WTC11 (cell line): Measurements from ENCODE around the gene COL19A1. TPM values are rescaled to one million over a fixed set of nuclear protein-coding genes. Genes with fewer than 3 reads are reported as not detected.
A peak's percentile ranks its signal among the peaks of the same experiment; 100 is the strongest.

ENCODE experiments used
- ATAC-seq: fragments of 200-7000 bp; cut with Tn5 transposase; 2 replicates; pipeline ENCODE4 v1.10.0; 2021; ENCODE audit warnings: mild to moderate bottlenecking, moderate library complexity
- CTCF ChIA-PET: fragments of 300-600 bp; sonication (Branson Sonifier 250); formaldehyde crosslinking; loops from one replicate; lab custom pipeline; 2021; ENCODE audit warnings: antibody characterized with exemption; lab: Charles Lee
- POLR2A ChIA-PET: fragments of 350-600 bp; sonication (Branson Sonifier 250); formaldehyde crosslinking; loops from one replicate; lab custom pipeline; 2021; ENCODE audit warnings: antibody characterized with exemption; lab: Charles Lee
- DNase-seq: peaks from one replicate; pipeline ENCODE4 v3.0.0; 2021; ENCODE audit warnings: low spot score
- H3K27ac Mint-ChIP-seq: 2 replicates; pipeline ENCODE4 v1.8.0; 2021; ENCODE audit warnings: mixed read lengths
- H3K27me3 Mint-ChIP-seq: 2 replicates; pipeline ENCODE4 v1.8.0; 2021; ENCODE audit warnings: low read depth, mild to moderate bottlenecking, moderate library complexity, mixed read lengths
- H3K36me3 Mint-ChIP-seq: 2 replicates; pipeline ENCODE4 v1.8.0; 2021; ENCODE audit warnings: mixed read lengths
- H3K4me1 Mint-ChIP-seq: 2 replicates; pipeline ENCODE4 v1.8.0; 2022; ENCODE audit warnings: mixed read lengths
- H3K4me3 Mint-ChIP-seq: 2 replicates; pipeline ENCODE4 v1.8.0; 2021; ENCODE audit warnings: mild to moderate bottlenecking, moderate library complexity, mixed read lengths
- H3K9me3 Mint-ChIP-seq: 2 replicates; pipeline ENCODE4 v1.8.0; 2021; ENCODE audit warnings: mixed read lengths
- ARID4B ChIP-seq: sonication (generic); formaldehyde crosslinking; IDR thresholded peaks from 2 replicates; pipeline ENCODE4 v1.8.0; 2023; ENCODE audit warnings: missing genetic modification reagents, mild to moderate bottlenecking, borderline replicate concordance
- ATF1 ChIP-seq: sonication (generic); formaldehyde crosslinking; IDR thresholded peaks from 2 replicates; pipeline ENCODE4 v1.8.1; 2023; ENCODE audit warnings: mild to moderate bottlenecking, moderate library complexity, missing genetic modification reagents
- ATF3 ChIP-seq: sonication (generic); formaldehyde crosslinking; conservative IDR thresholded peaks from 2 replicates; pipeline ENCODE4 v1.8.1; 2022; ENCODE audit warnings: mild to moderate bottlenecking, missing genetic modification reagents
- E2F1 ChIP-seq: sonication (generic); formaldehyde crosslinking; IDR thresholded peaks from 2 replicates; pipeline ENCODE4 v1.8.0; 2022; ENCODE audit warnings: mild to moderate bottlenecking, missing genetic modification reagents
- E2F5 ChIP-seq: sonication (generic); formaldehyde crosslinking; IDR thresholded peaks from 2 replicates; pipeline ENCODE4 v1.8.1; 2022; ENCODE audit warnings: mild to moderate bottlenecking, moderate library complexity, missing genetic modification reagents
- FOXK1 ChIP-seq: sonication (generic); formaldehyde crosslinking; IDR thresholded peaks from 2 replicates; pipeline ENCODE4 v1.8.0; 2022; ENCODE audit warnings: mild to moderate bottlenecking, moderate library complexity, missing genetic modification reagents
- GABPB1 ChIP-seq: sonication (generic); formaldehyde crosslinking; IDR thresholded peaks from 2 replicates; pipeline ENCODE4 v1.8.1; 2023; ENCODE audit warnings: mild to moderate bottlenecking, missing genetic modification reagents
- JAZF1 ChIP-seq: fragments of 250-450 bp; sonication (Bioruptor Pico); IDR thresholded peaks from 2 replicates; pipeline ENCODE4 v1.9.0; 2021; ENCODE audit warnings: moderate library complexity, mild to moderate bottlenecking, inconsistent platforms
- NFYB ChIP-seq: sonication (generic); formaldehyde crosslinking; conservative IDR thresholded peaks from 2 replicates; pipeline ENCODE4 v1.8.0; 2022; ENCODE audit warnings: low read depth, missing genetic modification reagents
- PREB ChIP-seq: sonication (generic); formaldehyde crosslinking; IDR thresholded peaks from 2 replicates; pipeline ENCODE4 v1.8.1; 2022; ENCODE audit warnings: mild to moderate bottlenecking, missing genetic modification reagents, moderate library complexity, borderline replicate concordance
- PRRX2 ChIP-seq: fragments of 250-450 bp; sonication (Bioruptor Pico); IDR thresholded peaks from 2 replicates; pipeline ENCODE4 v1.8.0; 2021; ENCODE audit warnings: mild to moderate bottlenecking
- STAT6 ChIP-seq: sonication (generic); formaldehyde crosslinking; conservative IDR thresholded peaks from 2 replicates; pipeline ENCODE4 v1.8.1; 2023; ENCODE audit warnings: mild to moderate bottlenecking, low read depth, missing genetic modification reagents, moderate library complexity
- ZBTB43 ChIP-seq: sonication (generic); formaldehyde crosslinking; IDR thresholded peaks from 2 replicates; pipeline ENCODE4 v1.8.1; 2023; ENCODE audit warnings: mild to moderate bottlenecking, missing genetic modification reagents
- ZNF317 ChIP-seq: sonication (generic); formaldehyde crosslinking; IDR thresholded peaks from 2 replicates; pipeline ENCODE4 v1.8.1; 2023; ENCODE audit warnings: low read depth, mild to moderate bottlenecking, moderate library complexity, missing genetic modification reagents, borderline replicate concordance
- ZNF512 ChIP-seq: sonication (generic); formaldehyde crosslinking; IDR thresholded peaks from 2 replicates; pipeline ENCODE4 v1.8.1; 2022; ENCODE audit warnings: missing genetic modification reagents, borderline replicate concordance
- total RNA-seq: library from RNA; stranded (reverse); gene quantifications from 3 replicates; pipeline ENCODE4 v1.2.3, GENCODE V29; 2021

Gene COL19A1
- total RNA-seq, 1 experiment from 2014 or later: not detected

GRCh38 chr6:69868252-69868804, 2.0 kb downstream of the COL19A1 start:
- ChIA-PET CTCF (interaction anchor here (1.9 kb wide), 1 partner anchor 71 kb away, joined by 7 read pairs; no protein-coding TSS in a partner anchor), POLR2A (no interaction called here)
- ATAC-seq (no peak), DNase-seq (no peak)
- Mint-ChIP-seq H3K27ac (no peak overlapping the region), H3K36me3 (no peaks in the 10 kb centered on the region), H3K4me3 (peak overlapping the region; percentile 87), H3K9me3 (no peaks in the 10 kb centered on the region), H3K4me1 (peaks cover 23% of the 10 kb centered on the region), H3K27me3 (peaks cover 60% of the 10 kb centered on the region)
- TF ChIP-seq NFYB (CRISPR knock-in tag) (no peak), GABPB1 (CRISPR knock-in tag) (no peak), ZNF317 (CRISPR knock-in tag) (no peak), E2F1 (CRISPR knock-in tag) (no peak), FOXK1 (CRISPR knock-in tag) (no peak), STAT6 (CRISPR knock-in tag) (no peak), ATF3 (CRISPR knock-in tag) (no peak), PREB (CRISPR knock-in tag) (no peak), ATF1 (no peak), JAZF1 (no peak), ZNF512 (CRISPR knock-in tag) (no peak), PRRX2 (CRISPR knock-in tag) (no peak), ARID4B (no peak), E2F5 (no peak), ZBTB43 (CRISPR knock-in tag) (no peak)
